ENCODE data around the gene IL1R1.

Gene IL1R1

GRCh38 chr2:102141011-102141943 is 1.3 kb upstream of the IL1R1 start:
- DNase-seq, result no peak

- DNase-seq, result peak in 1 of 2 donors; percentile 60
Observed at GRCh38 chr2:102142829-102143449, 393 bp downstream of the IL1R1 start.

GRCh38 chr2:102143450-102143985 is 972 bp downstream of the IL1R1 start:
- no peak for DNase-seq

GRCh38 chr2:102144128-102144527 is 1.6 kb downstream of the IL1R1 start:
- DNase-seq, result no peak

GRCh38 chr2:102145107-102145506 is 2.6 kb downstream of the IL1R1 start:
- no peak for DNase-seq

GRCh38 chr2:102145934-102146333 is 3.4 kb downstream of the IL1R1 start:
- no peak for DNase-seq

- DNase-seq, result peak in 1 of 2 donors; percentile 17
Observed at GRCh38 chr2:102147935-102148334, 5.4 kb downstream of the IL1R1 start.

GRCh38 chr2:102149243-102149642 is 6.7 kb downstream of the IL1R1 start:
- DNase-seq, result no peak

GRCh38 chr2:102149644-102150455 is 7.3 kb downstream of the IL1R1 start:
- no peak for DNase-seq

GRCh38 chr2:102154364-102154763 is 11.8 kb downstream of the IL1R1 start:
- no peak for DNase-seq

GRCh38 chr2:102154946-102155702 is 12.6 kb downstream of the IL1R1 start:
- DNase-seq, result no peak

GRCh38 chr2:102155703-102156515 is 13.4 kb downstream of the IL1R1 start:
- no peak for DNase-seq

- DNase-seq, result no peak
Observed at GRCh38 chr2:102158011-102158755, 15.6 kb downstream of the IL1R1 start.

GRCh38 chr2:102159295-102159694 is 16.7 kb downstream of the IL1R1 start:
- DNase-seq, result no peak

- peak in 1 of 2 donors; percentile 33 for DNase-seq
Observed at GRCh38 chr2:102166189-102166845, 23.8 kb downstream of the IL1R1 start.

GRCh38 chr2:102168026-102168771 is 25.7 kb downstream of the IL1R1 start:
- DNase-seq, result no peak

GRCh38 chr2:102171946-102172345 is 29.4 kb downstream of the IL1R1 start:
- DNase-seq, result no peak

GRCh38 chr2:102172745-102173144 is 30.2 kb downstream of the IL1R1 start:
- DNase-seq, result peak in 1 of 2 donors; percentile 28

GRCh38 chr2:102176172-102176571 is 33.6 kb downstream of the IL1R1 start:
- no peak for DNase-seq

Data from bone marrow (tissue), 2 donors.